SK-MEL-5 (cell line): ENCODE data around the gene FASN. TPM values are rescaled to one million over a fixed set of nuclear protein-coding genes. Genes with fewer than 3 reads are reported as not detected.

Experiments
- DNase-seq: peaks from one replicate; pipeline ENCODE4 v3.0.0-alpha.2; 2016; ENCODE audit warnings: low read depth, low spot score
- in situ Hi-C: cut with HindIII; loops from 2 replicates; pipeline ENCODE4 v1.10.0; 2016; ENCODE audit warnings: low sequenced_read_pairs, high pct_unique_total_duplicates, low pct_unique_long_range_greater_than_20kb
- total RNA-seq: library from RNA; depleted of rRNA; stranded (reverse); fragments of >200 nt; shearing (Covaris generic); gene quantifications from 2 replicates; pipeline ENCODE4 v1.2.3, GENCODE V29; 2014

FASN gene
- total RNA-seq, 1 experiment from 2014 or later, result 147 TPM

DNA sequence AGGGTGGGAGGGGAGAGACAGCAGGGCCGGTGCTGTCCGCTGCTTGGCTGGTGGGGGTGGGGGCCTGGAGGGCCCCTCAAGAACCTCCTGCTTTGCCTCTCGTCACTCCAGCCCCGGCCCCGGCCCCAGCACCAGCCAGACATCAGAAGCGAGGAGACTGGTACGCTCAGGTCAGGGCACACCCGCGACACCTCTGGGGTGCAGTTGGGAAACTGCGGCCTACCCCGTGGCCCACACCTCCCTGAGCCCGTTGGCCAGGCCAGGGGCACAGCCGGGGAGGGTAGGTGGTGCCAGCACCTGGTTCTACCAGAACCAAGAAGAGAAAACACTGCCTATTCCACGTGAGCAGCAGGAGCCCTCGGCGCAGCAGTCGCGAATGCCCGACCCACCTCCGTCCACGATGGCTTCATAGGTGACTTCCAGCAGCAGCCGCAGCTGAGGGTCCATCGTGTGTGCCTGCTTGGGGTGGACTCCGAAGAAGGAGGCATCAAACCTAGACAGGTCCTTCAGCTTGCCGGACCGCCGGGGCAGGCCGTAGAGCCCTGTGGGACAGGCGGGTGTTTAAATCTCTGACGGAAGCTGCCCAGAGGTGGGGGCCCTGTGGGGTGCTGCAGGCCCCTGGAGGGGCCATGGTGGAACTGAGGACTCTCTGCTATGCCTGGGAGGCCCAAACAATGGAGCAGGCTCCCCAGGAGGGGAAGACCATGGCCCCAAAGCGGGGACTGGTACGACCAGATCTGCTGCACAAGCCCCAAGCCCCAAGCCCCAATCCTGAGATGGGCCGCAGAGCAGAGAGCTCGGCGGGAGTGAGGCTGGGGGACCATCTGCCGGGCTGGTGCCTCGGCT, 2.9 kb downstream of the FASN start:
- in situ Hi-C loops, result no loop called here
- DNase-seq, result no peak

DNA sequence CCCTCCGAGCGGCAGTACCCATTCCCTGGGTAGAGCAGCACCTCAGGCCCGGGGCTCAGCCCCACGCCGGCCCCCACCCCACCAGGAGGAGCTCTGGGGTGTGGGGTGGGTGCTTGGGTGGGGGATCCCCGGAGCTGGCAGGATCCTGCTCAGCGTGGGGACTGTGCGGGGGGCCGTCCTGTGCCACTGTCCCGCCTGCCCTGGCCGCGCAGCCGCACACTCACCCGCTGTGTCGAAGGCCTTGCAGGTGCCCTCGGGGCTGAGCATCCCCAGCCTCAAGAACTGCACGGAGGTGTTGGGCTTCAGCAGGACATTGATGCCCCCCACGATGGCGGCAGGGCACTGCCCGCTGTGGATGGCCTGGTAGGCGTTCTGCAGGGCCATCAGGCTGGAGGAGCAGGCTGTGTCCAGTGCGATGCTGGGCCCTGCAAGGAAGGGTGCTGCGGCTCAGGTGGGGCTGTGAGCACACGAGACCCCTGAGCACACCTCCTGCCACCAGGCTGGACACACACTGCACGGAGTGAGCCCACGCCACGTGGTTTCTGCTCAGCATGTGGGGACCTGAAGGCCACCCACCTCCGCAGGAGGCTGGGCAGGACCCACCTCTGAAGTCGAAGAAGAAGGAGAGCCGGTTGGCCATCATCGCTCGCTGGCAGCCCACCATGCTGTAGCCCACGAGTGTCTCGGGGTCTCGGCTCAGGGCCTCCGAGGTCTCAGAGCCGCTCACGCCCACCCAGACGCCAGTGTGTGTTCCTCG, 4.9 kb downstream of the FASN start:
- DNase-seq, result no peak
- in situ Hi-C loops, result no loop called here

DNA sequence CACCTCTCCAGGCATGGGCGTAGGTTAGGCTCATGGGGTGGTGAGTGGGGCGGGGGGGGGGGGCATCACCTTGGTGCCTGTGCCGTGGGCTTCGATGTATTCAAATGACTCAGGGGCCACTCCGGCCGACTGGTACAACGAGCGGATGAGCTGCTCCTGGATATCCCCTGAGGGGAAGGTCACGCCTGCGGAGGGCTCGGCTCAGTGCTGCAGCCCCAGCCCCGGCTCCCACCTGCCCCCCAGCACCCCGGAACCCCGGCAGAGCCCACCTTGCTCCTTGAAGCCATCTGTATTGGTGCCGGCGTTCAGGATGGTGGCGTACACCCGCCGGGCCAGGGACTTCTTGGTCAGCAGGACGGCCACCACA, 5.4 kb downstream of the FASN start:
- DNase-seq, result no peak
- in situ Hi-C loops, result no loop called here

DNA sequence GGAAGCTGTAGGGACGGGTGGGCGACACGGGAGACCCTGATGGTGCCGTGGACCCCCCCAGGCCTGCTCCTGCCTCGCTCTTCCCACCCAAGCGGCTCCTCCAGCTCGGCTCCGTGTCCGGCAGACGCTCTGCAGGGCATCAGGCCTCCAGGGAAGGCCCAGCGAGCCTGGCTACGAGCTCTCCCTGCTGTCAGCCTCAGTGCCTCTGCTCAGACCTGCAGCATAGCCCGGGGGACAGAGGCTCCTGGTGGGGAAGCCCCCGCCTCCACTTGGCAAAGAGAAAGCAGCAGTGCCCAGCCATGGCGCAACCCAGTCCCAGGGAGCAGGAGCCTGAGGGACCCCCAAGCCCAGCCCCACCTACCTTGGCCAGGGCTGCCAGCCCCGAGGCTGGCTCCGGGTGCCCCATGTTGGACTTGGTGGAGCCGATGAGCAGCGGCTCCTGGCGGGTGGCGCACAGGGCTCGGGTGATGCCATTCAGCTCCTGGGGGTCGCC, 5.9 kb downstream of the FASN start:
- in situ Hi-C loops, result no loop called here
- DNase-seq, result no peak

DNA sequence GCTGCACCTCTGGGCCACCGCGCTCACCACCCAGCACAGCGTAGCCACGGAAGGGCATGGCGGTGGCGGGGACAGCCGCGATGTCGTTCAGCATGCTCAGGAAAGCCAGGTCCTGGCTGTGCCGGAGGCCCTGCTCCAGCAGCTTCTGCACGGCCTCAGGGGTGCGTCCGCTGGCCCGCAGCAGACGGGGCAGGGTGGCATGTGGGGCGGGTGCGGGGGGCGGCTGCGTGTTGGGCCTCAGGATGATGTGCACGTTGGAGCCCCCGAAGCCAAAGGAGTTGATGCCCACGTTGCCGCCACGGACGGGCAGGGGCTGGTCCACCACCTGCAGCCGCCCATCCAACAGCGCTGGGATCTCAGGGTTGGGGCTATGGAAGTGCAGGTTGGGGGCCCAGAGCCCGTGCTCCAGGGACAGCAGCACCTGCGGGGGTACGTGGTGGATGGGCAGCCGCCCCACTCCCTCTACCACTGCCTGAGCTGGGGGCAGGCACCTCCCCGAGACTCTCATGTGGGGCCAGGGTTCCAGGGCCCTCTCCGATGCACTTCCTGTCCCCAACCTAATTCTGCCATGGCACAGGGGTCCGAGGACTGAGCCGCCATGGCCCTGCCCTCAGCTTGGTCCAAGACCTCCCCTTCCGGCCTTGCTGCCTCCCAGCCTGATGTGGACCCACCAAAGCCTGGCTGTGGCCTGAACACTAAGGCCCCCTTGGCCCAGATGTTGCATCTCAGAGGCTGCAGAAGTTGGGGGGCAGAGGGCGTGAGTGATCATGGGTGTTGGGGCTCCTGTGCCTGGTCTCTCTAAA, 6.6 kb downstream of the FASN start:
- DNase-seq, result no peak
- in situ Hi-C loops, result no loop called here

DNA sequence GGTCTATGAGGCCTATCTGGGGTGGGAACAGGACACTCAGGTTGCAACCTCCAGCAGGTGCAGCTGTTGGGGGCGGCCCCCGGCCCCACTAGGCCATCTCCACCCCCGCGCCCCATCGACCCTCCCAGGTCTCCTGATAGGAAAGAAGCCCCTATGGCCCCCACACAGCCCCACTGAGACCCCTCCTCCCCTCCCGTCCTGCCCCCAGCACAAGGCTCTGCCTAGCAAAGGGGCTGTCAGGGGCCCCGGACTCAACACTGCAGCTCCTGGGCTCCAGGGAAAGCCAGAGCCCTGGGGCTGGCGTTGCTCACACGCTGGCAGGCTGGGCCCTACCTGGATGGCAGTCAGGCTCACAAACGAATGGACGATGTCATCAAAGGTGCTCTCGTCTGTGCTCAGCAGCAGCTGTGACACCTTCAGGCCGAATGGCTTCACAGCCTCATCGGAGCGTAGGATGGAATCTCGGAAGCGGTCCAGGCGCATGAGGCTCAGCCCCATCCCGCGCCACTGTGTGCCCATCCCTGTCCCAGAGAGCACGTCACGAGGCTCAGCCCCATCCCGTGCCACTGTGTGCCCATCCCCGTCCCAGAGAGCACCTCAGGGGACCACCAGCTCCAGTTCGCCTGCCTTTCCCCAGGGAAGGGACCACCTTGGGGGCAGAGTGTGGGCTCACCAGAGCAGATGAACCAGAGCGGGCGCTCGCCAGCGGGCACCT, 7.3 kb downstream of the FASN start:
- in situ Hi-C loops, result no loop called here
- DNase-seq, result no peak

DNA sequence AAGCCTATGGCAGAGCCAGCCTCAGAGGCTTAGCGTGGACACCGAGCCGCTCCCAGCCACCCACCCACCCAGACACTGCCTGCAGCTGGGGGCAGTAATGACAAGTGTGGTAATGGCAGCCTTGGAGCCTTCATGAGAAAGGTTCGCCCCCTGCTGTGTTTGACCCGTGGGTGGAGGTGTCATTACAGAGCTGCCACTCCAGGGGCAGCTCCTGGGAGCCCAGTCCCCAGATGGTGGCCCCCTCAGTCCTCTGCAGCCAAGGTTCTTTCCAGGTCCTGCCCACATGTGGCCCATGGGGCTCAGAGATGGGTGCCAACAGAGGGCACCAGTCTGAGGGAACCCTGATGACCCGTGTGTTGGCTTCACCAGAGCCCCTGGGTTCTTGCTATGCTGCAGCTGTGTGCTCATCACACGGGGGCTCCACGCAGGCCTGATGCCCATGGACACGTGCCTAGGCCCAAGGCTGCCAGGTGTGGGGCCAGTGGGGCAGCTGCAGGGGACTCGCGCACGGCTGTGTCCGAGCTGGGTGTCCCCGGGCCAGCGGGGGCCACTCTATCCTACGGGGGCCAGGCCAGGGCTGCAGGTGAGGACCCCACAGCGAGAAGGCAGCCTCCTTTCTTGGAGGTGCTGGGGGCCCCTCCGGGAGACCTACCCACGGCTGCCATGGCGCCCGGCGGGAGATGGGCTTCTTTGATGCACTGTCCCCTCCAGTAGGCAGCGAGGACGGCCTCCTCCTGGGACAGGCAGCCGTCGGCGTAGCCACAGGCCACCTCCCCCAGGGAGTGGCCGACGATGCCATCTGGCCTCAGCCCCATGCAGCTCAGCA, 8.1 kb downstream of the FASN start:
- no peak for DNase-seq
- in situ Hi-C loops, result no loop called here

DNA sequence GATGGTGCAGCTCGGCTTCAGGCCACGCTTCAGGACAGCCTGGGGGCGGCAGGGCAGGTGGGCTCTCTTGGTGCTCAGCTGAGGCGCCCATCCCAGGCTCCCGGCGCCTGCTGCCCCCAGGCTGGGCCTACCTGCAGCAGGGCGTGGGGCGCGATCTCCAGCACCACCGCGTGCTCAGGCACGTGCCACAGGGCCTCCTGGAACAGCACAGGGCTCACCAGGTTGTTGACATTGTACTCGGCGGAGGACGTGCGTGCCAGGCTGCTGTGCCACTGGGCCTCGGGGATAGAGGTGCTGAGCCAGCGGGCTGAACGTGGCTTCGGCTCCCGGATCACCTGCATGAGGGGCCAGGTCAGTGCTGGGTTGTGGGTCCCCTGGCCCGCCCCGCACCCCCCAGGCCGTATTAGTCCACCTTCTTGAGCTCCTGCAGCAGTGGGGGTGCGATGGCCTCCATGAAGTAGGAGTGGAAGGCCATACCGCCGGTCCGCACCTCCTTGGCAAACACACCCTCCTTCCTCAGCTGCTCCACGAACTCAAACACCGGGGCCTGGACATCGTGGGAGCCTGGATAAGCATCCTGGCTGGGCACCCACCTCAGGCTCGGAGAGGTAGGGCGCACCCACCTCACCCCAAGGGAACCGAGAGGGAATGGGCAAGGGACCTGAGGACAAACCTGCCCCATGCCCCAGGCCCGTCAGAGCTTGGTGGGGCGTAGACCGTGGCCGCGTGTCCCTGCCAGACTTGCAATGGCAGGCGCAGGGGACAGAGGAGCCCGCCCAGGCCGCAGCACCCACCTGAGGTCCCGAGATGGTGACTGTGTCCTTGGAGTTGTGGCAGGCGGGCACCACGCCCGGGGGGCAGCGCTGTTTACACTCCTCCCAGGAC, 9.0 kb downstream of the FASN start:
- in situ Hi-C loops, result no loop called here
- no peak for DNase-seq

DNA sequence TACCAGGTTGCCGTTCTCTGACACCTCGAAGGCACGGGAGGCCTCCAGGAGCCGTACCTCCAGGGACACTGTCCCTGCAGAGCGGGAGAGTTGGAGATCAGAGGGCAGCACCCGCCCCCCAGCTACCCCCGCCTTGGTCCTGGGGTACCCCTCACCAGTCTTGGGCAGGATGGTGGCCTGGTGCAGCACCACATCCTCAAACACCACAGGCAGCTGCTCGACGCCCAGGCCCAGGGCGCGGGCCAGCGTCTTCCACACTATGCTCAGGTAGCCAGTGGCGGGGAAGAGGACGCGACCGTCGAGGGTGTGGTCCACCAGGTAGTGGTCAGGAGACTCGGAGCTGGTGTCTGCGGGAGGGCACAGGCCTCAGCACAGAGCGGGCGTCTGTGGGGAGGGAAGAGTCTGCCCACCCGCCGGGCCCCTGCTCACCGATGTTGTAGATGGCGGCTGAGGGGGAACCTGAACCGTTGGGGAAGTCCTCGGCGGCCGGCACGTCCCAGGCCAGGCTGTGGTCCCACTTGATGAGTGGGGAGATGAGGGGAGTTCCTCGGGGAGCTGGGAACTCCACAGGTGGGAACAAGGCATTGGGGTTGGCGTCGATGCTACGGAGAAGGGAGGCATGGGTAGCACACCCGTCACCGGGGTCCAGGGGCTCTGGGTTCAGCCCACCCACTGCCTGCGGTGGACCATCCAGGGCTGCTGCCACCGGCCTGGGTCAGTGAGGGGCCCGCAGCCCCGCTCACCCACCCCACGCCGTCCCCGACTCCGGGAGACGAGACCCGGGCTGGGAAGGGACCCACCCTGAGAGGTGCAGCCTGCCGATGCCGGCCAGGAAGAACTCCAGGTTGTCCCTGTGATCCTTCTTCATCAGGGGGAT, 9.8 kb downstream of the FASN start:
- DNase-seq, result no peak
- in situ Hi-C loops, result no loop called here

DNA sequence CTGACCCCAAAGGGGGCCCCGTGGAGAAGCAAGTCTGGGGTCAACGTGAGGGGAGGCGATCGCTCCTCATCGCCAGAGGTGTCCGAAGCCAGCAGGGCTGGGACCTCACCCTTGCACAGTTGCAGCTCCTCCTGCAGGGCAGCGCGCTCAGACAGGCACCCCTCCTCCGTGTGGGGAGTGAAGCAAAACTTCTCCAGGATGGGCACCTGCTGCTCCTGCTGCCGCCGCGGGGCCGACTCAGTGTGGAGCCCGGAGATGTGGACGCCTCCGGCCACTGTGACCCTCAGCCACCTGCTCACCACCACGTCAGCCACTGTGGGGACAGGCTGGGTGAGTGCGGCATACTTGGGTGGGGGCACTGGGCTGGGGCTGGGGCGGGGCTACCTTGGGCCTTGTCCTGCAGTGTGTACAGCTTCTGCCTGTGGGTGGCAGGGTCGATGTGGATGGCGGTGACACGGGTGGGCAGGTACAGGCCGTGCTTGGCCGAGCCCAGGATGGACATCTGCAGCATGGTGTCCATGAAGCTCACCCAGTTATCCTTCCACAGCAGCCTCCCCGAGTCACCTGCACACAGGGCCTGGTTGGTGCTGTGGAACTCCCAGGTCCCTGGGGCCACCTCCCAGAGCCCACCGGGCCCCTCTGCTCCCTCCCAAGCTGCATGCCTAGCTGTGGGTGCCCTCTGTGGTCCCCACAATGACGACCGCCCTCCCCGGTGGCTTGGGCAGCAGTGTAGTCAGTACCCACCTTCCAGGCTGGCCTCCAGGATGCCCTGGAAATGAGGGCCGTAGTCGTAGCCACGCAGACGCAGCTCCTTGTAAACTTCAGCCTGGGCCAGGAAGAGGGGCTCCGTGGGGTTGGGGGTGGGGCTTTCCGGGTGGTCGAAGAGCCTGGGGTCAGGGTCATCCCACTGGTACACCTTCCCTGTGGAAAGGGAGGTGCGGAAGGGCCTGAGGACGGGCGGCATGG, 10.8 kb downstream of the FASN start:
- in situ Hi-C loops, result no loop called here
- no peak for DNase-seq

DNA sequence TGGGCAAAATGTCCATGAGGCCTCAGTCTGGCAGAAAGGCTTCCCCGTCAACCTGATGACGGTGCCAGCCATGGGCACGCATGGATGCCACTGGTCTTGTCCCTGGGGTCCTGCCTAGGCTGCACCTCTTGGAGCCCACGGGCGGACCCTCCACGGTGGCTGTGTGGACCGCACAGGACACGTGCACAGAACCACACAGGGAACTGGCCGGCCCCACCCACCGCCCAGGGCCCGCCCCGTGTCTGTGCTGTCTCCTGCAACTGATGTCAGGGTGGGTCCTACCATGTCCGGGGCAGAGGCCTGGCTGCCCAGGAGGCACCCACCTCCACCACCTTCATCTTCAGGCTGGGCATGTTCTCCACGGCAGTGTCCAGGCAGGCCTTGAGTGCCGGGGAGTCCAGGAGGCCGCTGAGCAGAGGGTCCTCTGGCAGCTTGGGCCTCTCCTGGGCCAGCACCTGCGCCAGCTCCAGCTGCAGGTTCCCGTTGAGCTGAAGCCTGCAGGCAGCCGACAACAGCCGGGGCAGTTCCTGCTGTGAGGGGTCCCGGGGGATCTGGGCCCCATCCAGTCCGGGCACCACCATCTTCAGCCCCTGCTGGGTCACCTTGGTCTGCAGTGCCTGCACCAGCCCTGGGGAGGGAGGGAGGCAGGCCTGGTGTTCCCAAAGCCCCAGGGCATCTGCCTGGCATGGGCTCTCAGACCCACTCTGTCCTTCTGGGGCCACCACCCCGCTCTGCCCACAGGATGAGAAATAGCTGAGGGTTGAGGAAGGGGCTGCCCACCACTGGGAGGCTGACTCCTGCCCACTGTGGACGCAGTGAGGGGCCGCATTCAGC, 11.9 kb downstream of the FASN start:
- DNase-seq, result no peak
- in situ Hi-C loops, result no loop called here

DNA sequence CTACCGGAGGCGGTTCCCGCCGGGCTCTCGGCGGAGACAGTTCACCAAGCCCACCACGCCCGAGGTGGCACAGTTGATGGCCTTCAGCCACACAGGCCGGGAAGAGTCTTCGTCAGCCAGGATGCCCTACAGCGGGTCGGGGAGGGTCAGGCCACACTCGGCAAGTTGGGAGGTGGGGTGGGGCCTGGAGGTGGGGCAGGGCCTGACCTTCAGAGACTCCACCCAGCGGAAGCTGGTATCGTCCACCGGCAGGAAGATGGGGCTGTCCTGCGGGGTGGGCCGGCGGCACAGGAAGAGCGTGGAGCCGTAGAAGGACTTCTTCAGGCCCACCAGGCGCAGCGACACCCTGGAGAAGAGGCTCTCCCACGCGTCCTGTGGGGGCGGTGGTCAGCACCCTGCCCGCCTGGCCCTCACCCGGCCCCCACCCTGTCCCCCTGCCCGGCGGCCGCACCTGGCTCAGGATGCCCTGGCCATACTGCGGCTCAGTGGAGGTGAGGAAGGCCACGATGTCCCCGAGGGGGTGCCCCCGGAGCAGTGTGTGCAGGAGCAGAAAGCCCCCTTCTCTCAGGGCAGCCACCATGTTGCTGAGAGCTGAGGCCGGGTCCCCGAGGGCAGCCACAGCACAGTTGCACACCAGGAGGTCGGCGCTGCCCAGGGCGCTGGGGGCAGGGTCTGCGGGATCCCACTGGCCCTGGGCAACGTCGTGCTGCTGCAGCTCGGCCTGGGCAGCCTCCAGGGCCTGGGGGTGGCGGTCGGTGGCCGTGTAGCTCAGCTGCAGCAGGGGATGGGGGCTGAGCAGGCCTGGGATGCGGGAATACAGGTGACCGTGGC, 12.8 kb downstream of the FASN start:
- DNase-seq, result no peak
- in situ Hi-C loops, result no loop called here
